HepG2 (cell line): ENCODE data around the gene NFATC1.

Source experiments
- BORCS8-MEF2B ChIP-seq: sonication (generic); formaldehyde crosslinking; IDR thresholded peaks from 2 replicates; pipeline ENCODE4 v1.8.0; 2022; ENCODE audit warnings: mild to moderate bottlenecking, missing genetic modification reagents
- NAIF1 ChIP-seq: sonication (generic); formaldehyde crosslinking; IDR thresholded peaks from 2 replicates; pipeline ENCODE4 v1.5.0; 2020; ENCODE audit warnings: mild to moderate bottlenecking, missing genetic modification reagents, borderline replicate concordance
- TCF7L2 ChIP-seq: IDR thresholded peaks from 2 replicates; pipeline ENCODE4 v1.6.1; 2011; ENCODE audit warnings: mild to moderate bottlenecking, low read depth, low read length, moderate library complexity
- ZNF225 ChIP-seq: sonication (generic); formaldehyde crosslinking; IDR thresholded peaks from 2 replicates; pipeline ENCODE4 v1.4.0; 2020; ENCODE audit warnings: mild to moderate bottlenecking, missing genetic modification reagents
- ZNF543 ChIP-seq: sonication (generic); formaldehyde crosslinking; IDR thresholded peaks from 2 replicates; pipeline ENCODE4 v1.4.0; 2020; ENCODE audit warnings: mild to moderate bottlenecking, missing genetic modification reagents
- ZNF878 ChIP-seq: sonication (generic); formaldehyde crosslinking; IDR thresholded peaks from 2 replicates; pipeline ENCODE4 v1.8.1; 2023; ENCODE audit warnings: mild to moderate bottlenecking, missing genetic modification reagents, moderate library complexity
- TF ChIP-seq, protein P1 (sequence below): sonication (generic); formaldehyde crosslinking; IDR thresholded peaks from 2 replicates; pipeline ENCODE4 v1.4.0; 2020; ENCODE audit warnings: missing genetic modification reagents
- TF ChIP-seq, protein P2 (sequence below): sonication (generic); formaldehyde crosslinking; IDR thresholded peaks from 2 replicates; pipeline ENCODE4 v1.5.0; 2020; ENCODE audit warnings: mild to moderate bottlenecking, missing genetic modification reagents, moderate library complexity

DNA sequence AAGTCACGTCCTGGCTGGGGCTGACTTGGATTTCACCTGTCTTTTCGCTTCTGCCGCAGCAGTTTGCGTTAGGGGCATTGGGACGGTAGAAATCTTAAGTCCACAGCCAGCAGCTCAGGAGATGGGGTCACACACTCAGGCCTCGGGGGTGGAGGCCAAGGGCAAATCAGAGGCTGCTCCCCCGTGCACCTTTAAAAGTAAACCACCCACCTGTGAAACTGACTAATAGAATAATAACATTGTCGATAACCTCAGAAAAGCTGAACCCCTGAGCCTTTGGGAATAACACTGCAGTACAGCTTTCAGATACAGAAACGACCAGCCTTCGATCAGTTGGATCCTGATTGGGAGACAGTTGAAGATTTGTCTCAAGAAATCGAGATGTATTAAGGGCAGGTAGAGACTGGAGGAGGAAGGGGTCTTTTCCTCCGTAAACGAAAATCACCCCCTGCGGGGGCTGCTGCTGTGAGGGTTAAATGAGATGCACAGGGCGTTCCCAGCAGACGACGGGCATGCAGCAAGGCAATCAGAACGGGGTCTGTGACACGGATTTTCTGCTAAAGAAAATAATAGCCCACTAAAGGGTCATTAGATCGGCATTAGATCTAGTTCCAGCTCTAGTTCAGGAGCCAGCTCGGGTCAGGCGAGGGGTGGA is 16.4 kb upstream of the NFATC1 start:
- TF ChIP-seq ZNF878 (CRISPR knock-in tag): no peak
- TF ChIP-seq TCF7L2: no peak
- TF ChIP-seq ZNF225: no peak
- TF ChIP-seq, protein P1, sequence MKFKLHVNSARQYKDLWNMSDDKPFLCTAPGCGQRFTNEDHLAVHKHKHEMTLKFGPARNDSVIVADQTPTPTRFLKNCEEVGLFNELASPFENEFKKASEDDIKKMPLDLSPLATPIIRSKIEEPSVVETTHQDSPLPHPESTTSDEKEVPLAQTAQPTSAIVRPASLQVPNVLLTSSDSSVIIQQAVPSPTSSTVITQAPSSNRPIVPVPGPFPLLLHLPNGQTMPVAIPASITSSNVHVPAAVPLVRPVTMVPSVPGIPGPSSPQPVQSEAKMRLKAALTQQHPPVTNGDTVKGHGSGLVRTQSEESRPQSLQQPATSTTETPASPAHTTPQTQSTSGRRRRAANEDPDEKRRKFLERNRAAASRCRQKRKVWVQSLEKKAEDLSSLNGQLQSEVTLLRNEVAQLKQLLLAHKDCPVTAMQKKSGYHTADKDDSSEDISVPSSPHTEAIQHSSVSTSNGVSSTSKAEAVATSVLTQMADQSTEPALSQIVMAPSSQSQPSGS: no peak
- no peak for TF ChIP-seq ZNF543 (CRISPR knock-in tag)
- TF ChIP-seq NAIF1 (CRISPR knock-in tag): no peak
- TF ChIP-seq BORCS8-MEF2B: no peak
- TF ChIP-seq, protein P2, sequence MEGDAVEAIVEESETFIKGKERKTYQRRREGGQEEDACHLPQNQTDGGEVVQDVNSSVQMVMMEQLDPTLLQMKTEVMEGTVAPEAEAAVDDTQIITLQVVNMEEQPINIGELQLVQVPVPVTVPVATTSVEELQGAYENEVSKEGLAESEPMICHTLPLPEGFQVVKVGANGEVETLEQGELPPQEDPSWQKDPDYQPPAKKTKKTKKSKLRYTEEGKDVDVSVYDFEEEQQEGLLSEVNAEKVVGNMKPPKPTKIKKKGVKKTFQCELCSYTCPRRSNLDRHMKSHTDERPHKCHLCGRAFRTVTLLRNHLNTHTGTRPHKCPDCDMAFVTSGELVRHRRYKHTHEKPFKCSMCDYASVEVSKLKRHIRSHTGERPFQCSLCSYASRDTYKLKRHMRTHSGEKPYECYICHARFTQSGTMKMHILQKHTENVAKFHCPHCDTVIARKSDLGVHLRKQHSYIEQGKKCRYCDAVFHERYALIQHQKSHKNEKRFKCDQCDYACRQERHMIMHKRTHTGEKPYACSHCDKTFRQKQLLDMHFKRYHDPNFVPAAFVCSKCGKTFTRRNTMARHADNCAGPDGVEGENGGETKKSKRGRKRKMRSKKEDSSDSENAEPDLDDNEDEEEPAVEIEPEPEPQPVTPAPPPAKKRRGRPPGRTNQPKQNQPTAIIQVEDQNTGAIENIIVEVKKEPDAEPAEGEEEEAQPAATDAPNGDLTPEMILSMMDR (CRISPR knock-in tag): no peak
